Adrenal gland (tissue), 5 donors: ENCODE data around the gene C4orf36.

Experiments used
- CTCF ChIP-seq, 6 experiments: fragments of 450-650 bp in 4 of 6; fragments of 200-600 bp in 2 of 6; sonication (generic) in 1 of 6; IDR thresholded peaks; 1 replicate in 5 of 6; 2 replicates in 1 of 6; pipeline versions ENCODE4 v1.5.1 to v1.8.0; 2016 to 2021; ENCODE audit warnings: antibody characterized with exemption in 6 of 6, mild to moderate bottlenecking in 2 of 6, moderate library complexity in 1 of 6
- POLR2A ChIP-seq, 2 donors: fragments of 450-650 bp; IDR thresholded peaks; one replicate each; pipeline ENCODE4 v1.6.1; 2017; ENCODE audit warnings: antibody characterized with exemption in 2 of 2, mild to moderate bottlenecking in 2 of 2, moderate library complexity in 1 of 2
- donor health status: DM: no; HTN: no; CAD: no.

GRCh38 chr4:86845593-86845992 lies 46.6 kb downstream of the C4orf36 start:
- TF ChIP-seq CTCF (IDR thresholded peaks at IDR 0.05), result no peak
- TF ChIP-seq POLR2A (IDR thresholded peaks at IDR 0.05), result no peak
